Activated T-cell treated with anti-CD3 and anti-CD28 coated beads, Interleukin-2, amount 50 U/mL, for 48 hours (primary cell): Measurements from ENCODE around the gene RAPGEF1.

Experiments
- DNase-seq, 2 experiments: peaks; one replicate each; pipeline ENCODE4 v3.0.0-alpha.2; 2020

The RAPGEF1 gene

DNA sequence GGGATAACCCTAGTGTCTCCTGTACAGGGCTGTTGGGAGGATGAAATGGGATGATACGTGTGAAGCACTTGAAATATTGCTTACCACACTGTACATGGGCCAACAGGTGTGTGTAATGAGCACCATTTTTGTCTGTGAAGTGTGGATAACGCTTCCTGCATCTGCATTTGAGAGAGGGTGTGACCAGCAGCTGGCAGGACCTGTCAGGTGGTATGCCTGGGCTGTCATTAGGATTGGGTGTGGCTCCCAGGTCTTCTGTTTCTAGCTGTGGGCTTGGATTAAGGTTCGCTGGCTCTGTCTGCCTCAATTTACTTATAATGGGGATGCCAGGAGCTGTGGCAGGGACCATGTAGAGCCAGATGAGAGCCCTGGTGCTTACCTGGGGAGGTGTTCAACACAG, 120.2 kb downstream of the RAPGEF1 start:
- no peak for DNase-seq

DNA sequence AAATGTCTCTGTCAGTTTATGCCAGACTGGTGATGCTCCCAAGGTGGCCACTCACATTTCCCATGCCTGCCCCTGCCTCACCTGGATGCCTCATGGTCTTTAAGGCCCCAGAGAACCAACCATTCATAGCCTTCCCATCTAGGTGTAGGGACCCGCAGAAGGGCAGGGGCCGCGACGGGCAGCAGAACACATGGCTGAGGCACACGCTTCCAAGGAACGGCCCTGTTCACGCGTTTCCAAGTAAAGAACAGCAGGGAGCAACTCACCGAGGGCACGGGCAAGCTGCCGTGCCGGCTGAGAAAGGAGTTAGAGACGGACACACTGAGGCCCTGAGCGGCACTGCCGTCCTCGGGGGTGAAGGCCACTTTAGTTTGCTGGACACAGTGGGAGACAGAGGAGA, 121.1 kb downstream of the RAPGEF1 start:
- no peak for DNase-seq

DNA sequence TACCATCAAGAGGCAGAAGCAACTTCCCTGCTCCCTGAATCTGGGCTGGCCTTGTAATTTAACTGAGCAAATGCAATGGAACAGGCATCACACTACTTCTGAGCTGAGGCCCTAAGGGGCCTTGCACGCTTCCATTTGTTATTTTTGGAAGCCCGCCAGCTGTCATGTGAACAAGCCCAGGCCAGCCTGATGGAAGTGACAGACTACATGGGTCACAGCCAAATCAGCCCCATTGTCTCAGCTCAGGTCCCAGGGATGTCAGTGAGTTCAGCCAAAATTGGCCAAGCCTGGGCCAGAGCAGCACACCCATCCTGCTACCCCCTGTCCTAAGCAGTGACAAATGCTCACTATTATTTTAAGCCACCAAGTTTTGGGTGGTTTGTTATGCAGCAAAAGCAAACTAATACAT, 121.8 kb downstream of the RAPGEF1 start:
- DNase-seq = no peak

DNA sequence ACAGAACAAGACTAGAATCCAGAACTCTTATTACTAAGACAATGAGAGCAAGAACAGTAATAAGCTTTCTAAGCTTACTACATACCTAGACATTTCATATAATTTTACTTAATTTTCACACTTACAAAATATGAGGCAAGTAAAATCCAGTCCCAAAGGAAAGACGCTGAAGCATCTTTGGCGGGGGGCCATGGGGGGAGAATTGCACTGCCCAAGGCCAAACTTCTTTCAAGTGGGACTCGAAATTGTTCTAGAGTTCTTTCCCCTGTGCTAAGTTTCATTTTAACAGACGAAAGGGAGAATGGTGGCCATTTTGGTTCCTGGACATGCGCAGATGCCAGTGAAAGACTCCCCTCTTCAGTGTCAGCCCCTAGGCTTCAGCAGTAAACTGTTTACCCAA, 122.3 kb downstream of the RAPGEF1 start:
- no peak for DNase-seq

DNA sequence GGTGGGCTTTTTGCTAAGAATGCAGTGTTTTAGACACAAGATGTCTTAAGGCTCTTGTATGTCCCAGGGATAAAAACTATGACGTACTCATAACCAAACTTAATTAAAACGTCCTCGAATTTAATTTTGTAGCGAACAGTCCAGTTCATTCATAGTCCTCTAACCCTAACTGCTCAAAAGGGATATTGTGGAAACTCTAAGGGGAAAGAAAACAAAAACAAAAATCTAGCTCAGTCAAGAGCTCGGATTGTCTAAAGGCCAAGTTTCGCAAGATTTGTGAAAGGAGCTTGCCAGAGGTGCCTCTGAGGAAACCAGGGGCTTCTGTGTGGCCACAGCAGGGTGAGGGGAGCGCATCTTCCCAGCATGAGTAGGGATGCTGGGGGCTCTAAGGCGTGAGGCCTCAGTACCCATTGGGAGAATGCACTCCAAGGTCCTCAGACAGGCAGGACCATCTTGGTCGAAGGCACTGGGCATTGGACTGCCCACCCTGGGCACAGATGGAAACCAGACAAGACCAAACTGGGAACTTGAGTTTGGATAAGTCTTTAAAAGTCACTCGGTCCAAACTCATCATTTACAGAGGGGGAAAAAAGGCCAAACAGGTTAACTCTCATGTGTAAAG, 122.8 kb downstream of the RAPGEF1 start:
- no peak for DNase-seq

DNA sequence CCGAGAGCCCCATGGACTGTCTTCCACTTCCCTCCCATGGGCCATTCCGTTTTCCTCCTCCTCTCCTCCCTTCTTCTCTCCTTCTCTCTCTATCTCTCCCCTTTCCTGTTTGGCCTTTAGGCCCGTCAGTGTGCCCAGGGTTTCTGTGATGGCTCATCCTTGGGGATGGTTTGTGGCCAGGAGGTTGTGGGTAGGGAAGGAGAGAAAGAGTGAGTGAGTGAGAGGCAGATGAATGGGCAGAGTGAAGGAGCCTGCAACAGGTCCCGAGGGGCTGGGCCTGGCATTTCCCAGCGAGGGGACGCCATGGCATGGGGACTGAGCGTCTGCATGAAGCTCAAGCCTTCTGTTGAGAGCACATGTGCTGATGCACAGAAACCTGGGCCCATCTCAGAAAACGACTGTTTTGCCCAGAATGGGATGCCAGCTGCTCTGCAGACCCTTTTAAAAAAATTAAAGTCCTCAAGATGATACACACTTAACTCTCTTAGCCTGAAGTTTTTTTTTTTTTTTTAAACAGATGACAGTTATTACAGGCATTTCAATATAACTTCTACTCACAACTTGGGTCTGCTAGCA, 125.4 kb downstream of the RAPGEF1 start:
- DNase-seq = no peak

DNA sequence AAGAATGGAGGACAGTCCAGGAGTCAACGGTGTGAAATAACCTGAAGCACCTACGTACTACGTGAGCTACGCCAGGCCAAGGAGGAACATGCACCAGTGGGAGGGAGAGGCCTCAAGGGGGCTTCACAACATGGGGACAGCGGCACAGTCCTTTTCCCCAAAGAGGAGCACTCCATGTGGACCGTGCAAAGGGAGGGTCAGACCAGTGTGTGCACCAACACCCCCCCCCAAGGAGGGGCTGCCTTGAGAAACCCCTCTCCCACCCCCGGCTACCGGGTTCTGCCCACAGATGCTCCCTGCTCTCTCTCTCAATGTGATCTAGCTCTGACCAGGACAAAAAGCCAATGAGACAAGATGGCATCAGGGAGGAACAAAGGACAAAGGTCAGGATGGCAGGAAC, 126.0 kb downstream of the RAPGEF1 start:
- no peak for DNase-seq

DNA sequence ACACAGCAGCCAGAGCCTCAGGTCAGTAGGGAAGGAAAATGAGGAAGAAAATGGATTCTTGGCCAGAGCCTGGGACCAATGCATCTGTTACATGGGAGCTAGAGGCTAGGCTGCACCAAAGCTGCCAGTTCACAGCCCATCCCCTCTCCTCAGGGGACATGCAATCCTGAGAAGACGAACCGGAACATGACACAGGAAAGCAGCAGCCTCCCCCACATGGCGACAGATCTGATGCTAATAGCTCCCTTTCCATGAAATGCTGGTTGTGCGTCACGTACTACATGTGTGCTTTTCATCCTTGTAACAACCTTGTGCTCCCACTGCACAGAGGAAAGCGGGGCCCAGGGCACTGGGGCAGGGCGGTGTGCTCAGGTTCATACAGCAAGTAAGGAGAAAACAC, 127.0 kb downstream of the RAPGEF1 start:
- no peak for DNase-seq

DNA sequence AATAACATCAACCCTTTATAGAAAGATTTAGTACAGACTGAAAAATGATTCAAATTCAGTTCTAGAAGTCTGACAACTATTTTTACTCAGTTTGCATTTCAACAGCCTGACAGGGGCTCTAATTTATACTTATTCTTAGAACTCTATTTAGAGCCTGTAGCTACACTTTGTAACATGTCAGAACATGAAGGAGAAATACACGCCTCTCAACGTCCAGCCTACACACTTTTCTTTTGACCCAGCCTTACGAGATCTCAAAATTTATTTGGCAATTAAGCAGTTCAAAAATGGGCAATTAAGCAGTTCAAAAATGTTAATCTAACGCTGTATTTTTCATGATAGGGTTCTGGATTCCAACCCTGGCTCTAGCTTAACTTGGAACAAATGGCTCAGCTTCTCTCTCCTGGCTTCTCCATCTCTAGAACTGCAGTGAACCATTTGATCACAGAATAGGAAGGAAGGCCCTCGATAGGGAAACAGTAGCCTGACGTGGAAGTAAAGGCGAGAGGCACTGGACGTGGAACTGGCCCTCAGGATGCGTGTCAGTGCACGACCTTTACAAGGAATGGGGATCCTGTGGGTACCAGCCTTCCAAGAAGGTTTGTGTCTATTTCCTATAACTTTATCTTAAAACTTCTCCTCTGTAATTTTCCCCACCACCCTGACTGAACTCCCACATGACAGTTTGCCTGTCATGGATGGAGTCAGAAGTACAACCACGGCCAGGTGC, 128.1 kb downstream of the RAPGEF1 start:
- no peak for DNase-seq

DNA sequence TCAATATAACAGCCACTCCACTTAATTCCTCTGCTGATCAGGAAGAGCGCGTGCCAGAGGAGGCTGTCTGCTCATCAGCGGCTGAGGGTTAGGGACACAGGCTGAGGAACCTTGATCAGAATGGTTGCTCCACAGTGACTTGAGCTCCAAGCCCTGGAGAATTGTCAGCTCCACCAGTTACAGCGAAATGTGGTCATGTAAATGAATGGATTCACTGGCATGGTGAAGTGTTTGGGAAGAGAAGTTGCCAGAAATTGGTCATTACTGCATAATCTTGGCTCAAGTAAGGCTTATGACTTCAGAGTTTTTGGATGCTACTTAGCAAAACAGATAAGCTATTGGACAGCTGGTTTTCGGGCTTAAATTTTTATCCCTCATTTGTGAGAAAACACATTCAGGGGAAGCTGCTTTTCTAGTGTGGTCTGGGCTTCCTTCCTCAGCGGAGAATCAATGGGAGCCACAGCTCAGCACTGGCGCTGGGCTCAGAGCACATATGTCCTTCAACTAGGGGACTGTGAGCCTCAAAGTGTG, 129.6 kb downstream of the RAPGEF1 start:
- DNase-seq = no peak

DNA sequence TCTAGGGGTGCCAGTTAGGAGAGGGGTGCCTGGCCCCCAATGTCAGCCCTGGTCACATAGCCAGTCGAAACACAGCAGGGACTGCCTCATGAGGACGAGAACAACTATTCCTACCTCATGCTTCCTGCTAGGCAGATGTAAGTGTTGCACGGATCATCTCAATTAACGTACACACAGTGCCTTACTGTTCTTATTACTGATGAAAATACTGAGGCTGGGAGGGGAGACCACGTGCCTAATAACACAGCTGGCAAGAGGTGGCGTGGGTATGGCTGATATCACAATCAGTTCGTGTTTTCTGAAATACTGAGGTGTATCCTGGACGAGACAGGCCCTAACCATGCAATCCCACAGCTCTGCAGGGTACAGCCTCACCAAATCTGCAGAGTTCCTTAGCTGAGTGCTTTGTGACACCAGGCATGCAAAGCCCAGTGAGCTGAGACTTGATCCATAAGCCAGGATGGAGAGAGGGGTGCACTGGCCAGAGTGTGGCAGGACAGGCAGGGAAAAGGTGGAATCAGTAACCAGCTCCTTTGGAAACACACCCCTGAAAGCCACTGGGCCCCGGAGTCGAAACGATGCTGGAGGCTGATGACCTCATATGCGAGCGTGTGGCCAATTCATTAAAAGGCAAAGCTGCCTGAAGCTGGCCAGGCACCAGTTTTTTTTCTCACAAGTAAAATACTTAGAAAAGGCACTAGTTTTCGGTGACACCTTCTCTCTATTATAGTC, 130.6 kb downstream of the RAPGEF1 start:
- no peak for DNase-seq

DNA sequence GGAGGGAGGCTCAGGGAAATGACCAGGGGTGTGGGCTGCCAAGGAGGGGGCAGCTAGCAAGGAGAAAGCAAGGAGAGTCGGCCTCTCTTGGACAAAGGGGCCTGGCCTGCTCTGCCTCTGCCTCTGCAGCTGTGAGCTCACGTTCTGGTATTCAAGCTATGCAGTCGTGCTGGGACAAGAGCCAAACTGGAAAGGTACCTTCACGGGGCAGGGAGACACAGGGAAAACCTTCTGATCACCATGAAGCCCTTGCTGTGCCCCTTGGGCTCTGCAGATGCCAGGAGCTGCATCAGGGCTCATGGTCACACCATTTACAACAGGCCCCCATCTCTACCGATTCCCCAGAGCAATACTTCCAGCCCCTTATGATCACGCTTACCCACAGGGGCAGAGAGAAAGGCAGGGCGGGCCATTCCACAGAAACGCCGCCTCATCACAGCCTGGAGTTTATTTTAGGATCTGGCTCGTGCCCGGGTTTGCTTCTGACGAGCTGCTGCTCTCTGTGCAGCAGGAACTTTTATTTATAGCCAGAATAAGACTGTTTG, 131.3 kb downstream of the RAPGEF1 start:
- no peak for DNase-seq

DNA sequence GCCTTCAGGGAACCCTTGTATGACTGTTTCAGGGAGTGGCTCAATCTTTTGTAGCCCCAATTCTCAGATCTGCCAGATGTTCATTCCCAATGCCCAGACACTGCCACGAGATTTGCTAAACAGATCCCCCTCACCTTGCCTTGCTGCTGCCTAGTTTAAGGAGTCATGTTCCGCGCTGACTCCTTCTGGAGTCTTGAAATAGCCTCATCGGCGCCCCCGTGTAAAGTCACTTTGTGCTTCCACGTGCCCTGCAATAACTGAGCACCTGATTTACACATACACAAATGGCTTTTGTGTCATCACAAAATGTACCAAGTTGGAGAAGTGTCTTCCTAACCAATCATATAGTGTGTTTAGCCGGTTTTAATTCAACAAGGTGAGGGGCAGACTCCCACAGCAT, 132.3 kb downstream of the RAPGEF1 start:
- DNase-seq = no peak

DNA sequence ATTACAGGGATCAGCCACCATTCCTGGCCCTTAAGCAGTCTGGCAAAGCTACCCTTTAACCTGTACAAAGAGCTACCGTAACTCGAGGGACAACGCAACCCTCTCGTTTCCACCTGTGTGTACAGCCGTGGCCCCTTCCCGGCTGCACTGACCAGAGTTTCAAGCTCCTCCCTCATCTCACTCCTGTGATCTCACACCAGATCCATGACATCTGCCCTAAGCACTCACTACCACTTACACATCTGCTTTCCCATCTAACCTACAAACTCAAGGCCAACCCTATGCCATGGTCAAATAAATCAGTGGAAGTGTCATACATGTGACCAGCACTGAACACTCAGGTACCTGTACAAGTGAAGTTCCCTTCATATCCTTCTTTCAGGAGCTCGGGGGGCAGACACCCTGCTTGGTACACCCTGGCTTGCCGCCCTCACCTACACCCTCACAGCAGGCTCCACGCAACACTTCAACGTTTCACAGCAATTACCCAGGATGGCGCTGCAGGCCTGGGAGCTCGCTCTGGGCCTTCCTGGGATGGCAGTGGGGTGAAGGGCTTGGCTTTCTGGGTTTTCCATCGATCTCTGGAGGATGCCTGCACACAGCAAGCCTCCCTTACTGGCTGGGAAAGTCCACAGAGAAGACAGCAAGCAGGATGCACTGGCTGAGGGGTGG, 132.8 kb downstream of the RAPGEF1 start:
- no peak for DNase-seq

DNA sequence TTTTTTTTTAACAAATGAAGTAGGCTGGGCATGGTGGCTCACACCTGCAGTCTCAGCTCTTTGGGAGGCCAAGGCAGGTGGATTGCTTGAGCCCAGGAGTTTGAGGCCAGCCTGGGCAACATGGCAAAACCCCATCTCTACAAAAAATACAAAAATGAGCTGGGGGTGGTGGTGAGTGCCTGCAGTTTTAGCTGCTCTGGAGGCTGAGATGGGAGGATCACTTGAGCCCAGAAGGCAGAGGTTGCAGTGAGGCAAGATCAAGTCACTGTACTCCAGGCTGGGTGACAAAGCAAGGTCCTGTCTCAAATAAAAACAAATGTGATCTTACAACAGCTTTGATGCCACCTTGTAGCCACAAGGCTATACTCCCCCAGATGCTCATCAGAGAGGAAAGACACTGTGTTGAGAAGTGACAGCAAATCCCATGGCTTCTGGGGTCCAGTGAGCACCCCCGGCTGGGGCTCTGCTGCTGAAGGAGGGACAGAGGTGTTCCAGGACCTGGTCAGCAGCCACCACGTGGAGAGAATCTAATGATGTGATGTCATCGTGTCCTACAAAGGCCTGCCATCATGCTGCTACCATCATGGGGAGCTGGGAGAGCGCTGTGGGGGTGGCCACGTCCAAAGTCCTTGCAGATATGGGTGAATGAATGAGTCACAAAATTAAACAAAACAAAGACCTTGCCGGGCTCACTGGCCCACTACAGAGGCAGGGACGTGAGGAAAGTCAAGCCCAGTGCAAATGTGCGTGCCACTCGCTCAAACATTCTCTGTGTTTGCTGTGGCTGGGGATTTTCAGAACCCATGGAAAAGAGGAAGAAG, 133.9 kb downstream of the RAPGEF1 start:
- no peak for DNase-seq

DNA sequence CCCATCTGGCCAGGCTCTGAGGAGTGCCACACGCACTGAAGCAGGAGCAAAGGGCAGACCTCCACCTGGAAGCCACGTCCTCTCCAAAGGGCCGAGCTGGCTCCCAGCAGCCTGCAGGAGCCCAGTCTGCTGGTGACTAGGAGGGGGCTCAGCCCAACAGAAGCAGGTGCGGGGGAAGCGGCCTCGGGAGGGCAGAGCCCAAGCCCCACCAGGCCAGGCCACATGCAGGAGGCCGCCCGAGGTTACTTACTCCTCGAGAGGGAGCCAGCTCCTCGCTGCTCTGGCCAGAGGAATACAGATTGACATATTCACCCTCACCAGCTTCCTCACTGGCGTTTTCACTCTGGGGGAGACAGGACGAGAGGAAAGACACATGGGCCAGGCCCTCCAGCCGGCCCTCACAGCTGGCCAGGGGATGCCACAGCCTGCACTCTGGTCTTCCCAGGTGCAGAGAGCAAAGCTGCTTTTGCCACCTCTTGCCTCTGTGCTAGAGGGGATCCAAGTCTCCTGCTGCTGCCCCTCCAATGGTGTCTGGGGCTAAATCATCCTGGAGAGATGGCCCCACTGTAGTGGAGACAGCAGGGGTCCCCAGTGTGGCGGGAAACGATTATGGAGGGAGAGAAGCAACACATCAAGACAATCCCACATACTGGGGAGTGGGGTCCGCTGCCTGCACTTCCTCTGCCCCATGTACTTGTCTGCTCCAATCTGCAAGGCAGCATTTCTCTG, 136.0 kb downstream of the RAPGEF1 start:
- no peak for DNase-seq

DNA sequence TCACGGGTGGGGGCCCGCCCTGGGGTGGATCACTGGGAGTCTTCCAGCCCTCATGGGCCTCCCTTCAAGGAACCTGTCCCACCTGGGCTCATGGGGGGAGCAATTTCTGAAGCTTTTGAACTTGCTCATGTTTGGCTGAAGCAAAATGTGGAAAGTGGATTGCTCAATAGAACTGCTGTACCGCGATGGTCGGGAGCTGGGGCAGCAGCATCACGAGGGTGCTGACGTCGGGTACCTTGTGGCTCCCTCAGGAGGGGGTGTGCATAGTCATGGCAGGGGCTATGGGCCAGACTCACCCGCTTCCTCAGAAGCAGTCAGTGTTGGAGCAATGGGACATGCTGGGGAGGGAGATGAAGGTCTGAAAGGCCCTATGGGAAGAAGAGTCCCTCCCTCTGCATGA, 136.7 kb downstream of the RAPGEF1 start:
- no peak for DNase-seq

DNA sequence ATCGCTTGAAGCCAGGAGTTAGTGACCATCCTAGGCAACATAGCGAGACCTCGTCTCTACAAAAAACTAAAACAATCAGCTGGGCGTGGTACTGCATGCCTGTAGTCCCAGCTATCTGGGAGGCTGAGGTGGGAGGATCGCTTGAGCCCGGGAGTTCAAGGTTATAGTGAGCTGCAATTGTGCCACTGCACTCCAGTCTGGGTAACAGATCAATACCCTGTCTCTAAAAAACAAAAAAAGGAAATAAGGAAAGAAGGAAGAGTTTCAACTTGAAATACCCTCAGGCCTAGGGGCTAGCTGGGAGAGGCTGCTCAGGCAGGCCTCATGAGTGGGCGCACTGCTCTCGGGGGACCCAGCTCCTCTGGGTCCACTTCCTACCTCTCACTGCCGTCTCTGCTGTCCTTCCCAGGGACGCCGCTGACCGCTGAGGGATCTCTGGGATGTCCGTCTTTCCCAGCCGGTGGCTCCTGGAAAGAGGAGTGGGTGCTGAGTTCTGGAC, 138.1 kb downstream of the RAPGEF1 start:
- DNase-seq = no peak

DNA sequence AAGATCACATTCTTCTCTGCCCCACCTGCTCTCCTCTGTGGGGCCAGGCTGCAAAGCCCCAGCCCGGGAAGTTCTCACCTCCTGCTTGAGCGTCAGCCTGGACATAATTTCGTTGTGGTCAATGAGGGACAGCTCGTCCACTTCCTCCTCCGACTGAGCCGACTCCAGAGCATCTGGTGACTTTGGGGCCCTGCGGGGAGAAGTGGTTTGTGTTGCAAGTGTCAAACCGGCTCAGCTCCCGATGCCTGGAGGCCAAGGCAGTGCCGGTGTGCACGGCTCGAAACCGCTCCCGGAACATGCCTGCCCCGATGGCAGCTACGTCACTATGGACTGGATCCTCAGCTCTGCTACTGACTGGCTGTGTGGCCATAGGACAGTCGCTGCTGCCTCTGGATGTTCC, 141.8 kb downstream of the RAPGEF1 start:
- DNase-seq = no peak

DNA sequence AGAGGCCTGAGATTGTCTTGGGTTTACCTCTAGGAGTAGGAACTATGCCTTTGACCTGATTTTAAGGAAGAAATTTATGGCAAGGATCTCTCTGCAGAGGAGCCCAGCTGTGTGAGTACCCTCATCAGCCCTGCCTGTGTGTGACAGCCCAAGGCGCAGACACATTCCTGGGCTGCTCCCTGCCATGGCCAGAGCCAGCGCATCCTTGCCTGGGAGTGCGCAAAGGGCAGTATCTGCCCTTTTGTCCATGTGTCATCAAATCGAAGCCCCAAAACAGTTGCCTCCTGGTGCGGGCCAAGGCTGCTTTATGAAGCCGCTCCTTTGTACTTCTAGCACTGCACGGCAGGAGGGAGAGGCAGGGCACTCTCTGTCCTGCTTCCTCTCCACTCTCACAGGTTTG, 142.6 kb downstream of the RAPGEF1 start:
- DNase-seq = no peak

DNA sequence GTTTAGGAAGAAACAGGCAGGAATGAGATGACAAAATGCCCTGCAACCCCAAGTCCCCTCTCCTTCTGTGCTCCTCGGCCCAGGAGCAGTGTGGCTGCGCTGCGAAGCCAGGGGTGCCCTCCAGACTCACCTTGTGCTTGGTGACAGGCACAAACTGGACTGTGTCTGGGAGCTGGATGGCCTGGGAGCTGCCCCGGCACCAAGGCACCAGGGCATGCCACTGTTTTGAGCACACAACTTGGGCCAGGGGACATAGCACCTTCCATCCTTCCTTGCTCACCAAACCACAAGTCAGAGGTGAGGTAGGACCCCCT, 143.5 kb downstream of the RAPGEF1 start:
- DNase-seq = no peak
